T-cell (primary cell): Measurements from ENCODE around the gene CLCA1. TPM values are rescaled to one million over a fixed set of nuclear protein-coding genes. Genes with fewer than 3 reads are reported as not detected.
A peak's percentile ranks its signal among the peaks of the same experiment; 100 is the strongest.

Experiments
- ATAC-seq, 4 experiments: fragments of 200-7000 bp in 3 of 4; fragments of 150-1000 bp in 1 of 4; cut with Tn5 transposase; replicated peaks in 1 of 4; 1 replicate in 3 of 4; 2 replicates in 1 of 4; pipeline ENCODE4 v1.10.0; 2021; ENCODE audit warnings: moderate library complexity in 3 of 4, mild to moderate bottlenecking in 2 of 4, moderate number of reproducible peaks in 1 of 4
- CTCF ChIA-PET, 2 donors: fragments of 300-600 bp; sonication (Branson Sonifier 250); formaldehyde crosslinking; loops; one replicate each; lab custom pipeline; 2022; ENCODE audit warnings: antibody characterized with exemption in 2 of 2; lab: Charles Lee
- POLR2A ChIA-PET, 2 donors: fragments of 300-600 bp; sonication (Branson Sonifier 250); formaldehyde crosslinking; loops; one replicate each; lab custom pipeline; 2022; ENCODE audit warnings: antibody characterized with exemption in 2 of 2; lab: Charles Lee
- DNase-seq, 35 experiments: peaks; one replicate each; pipeline versions ENCODE4 v3.0.0 to v3.0.0-alpha.2; 2013 to 2023
- H3K27ac ChIP-seq: one replicate; pipeline ENCODE4 v1.5.1; 2013; ENCODE audit warnings: low read length
- H3K27me3 ChIP-seq, 2 experiments: replicated peaks in 1 of 2; 1 replicate in 1 of 2; 2 replicates in 1 of 2; pipeline versions ENCODE4 v1.6.1 to v1.7.0; 2013; ENCODE audit warnings: low read length in 1 of 2, mixed read lengths in 1 of 2; ENCODE audit not compliant: control insufficient read depth in 2 of 2, insufficient read depth in 2 of 2; ENCODE audit errors: extremely low read depth in 1 of 2
- H3K36me3 ChIP-seq, 2 donors: 1 replicate in 1 of 2; 2 replicates in 1 of 2; pipeline versions ENCODE4 v1.6.1 to v1.7.0; 2013; ENCODE audit warnings: low read length in 1 of 2; ENCODE audit not compliant: control insufficient read depth in 2 of 2, insufficient read depth in 1 of 2; ENCODE audit errors: extremely low read depth in 1 of 2
- H3K4me1 ChIP-seq, 2 experiments: 1 replicate in 1 of 2; 2 replicates in 1 of 2; pipeline versions ENCODE4 v1.6.1 to v1.7.0; 2013; ENCODE audit warnings: low read length in 2 of 2, mixed read lengths in 1 of 2; ENCODE audit not compliant: insufficient read depth in 2 of 2, control insufficient read depth in 1 of 2; ENCODE audit errors: extremely low read depth in 1 of 2
- H3K4me3 ChIP-seq, 2 donors: 1 replicate in 1 of 2; 2 replicates in 1 of 2; pipeline versions ENCODE4 v1.5.1 to v1.7.0; 2013; ENCODE audit warnings: mild to moderate bottlenecking in 2 of 2, low read length in 1 of 2, moderate library complexity in 1 of 2; ENCODE audit not compliant: control insufficient read depth in 1 of 2; ENCODE audit errors: extremely low read depth in 1 of 2
- H3K9me3 ChIP-seq: 2 replicates; pipeline ENCODE4 v1.7.0; 2013
- H3K27ac Mint-ChIP-seq, 2 donors: one replicate each; pipeline ENCODE4 v1.8.0; 2020 to 2021; ENCODE audit warnings: mild to moderate bottlenecking in 2 of 2, mixed read lengths in 2 of 2
- H3K27me3 Mint-ChIP-seq, 2 donors: one replicate each; pipeline ENCODE4 v1.8.0; 2021 to 2022; ENCODE audit warnings: mixed read lengths in 2 of 2
- H3K36me3 Mint-ChIP-seq: one replicate; pipeline ENCODE4 v1.8.0; 2021; ENCODE audit warnings: mixed read lengths
- H3K4me1 Mint-ChIP-seq, 3 donors: one replicate each; pipeline ENCODE4 v1.8.0; 2020 to 2022; ENCODE audit warnings: mixed read lengths in 3 of 3, mild to moderate bottlenecking in 1 of 3
- H3K4me3 Mint-ChIP-seq, 3 donors: one replicate each; pipeline ENCODE4 v1.8.0; 2020 to 2022; ENCODE audit warnings: mild to moderate bottlenecking in 3 of 3, mixed read lengths in 3 of 3, moderate library complexity in 3 of 3
- H3K9me3 Mint-ChIP-seq, 3 donors: one replicate each; pipeline ENCODE4 v1.8.0; 2020 to 2022; ENCODE audit warnings: mixed read lengths in 3 of 3
- WGBS: methylation state at CpG from one replicate; pipeline ENCODE4 v1.1.5; 2013; ENCODE audit warnings: missing lambda C conversion rate; ENCODE audit not compliant: insufficient coverage; 5-methylcytosine and 5-hydroxymethylcytosine counted together
- total RNA-seq, 35 experiments: library from RNA in 6 of 35; stranded (reverse) in 6 of 35; fragments of 120-200 nt in 1 of 35; gene quantifications; one replicate each; pipeline versions ENCODE4 v1.2.1 to v1.2.4 and lab custom pipeline; 2013 to 2026

The CLCA1 gene
- total RNA-seq, 5 donors from 2014 or later (not counting 1 experiment from before 2014, with no cell fraction given) = 0.12 to 0.25 (median 0.23) TPM; not detected in 2

DNA sequence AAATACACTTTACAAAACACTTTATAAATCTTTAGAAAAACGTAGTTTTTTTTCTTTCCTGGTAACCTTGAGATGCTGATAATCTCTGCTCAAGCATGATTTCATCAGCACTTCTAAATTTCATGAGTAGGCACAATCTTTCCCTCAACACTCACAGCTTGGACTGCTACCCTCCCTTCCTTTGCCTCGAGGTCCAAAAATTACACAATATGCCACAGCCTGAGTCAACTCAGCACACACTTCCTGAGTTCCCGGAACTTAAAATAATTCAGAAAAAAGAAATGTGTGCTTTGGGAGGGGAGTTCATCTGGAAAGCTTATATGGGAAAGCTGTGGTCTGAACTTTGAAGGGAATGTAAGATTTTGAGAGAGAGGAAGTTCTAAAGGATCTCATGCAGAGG is 38.9 kb upstream of the CLCA1 start:
- no peaks in the 10 kb centered on the region for H3K27me3 ChIP-seq
- H3K36me3 ChIP-seq = no peaks in the 10 kb centered on the region
- DNase-seq = no peak
- no peaks in the 10 kb centered on the region for H3K36me3 Mint-ChIP-seq
- no peak for ATAC-seq
- POLR2A ChIA-PET = interaction anchor here in 1 of 2 donors (1.1 kb wide), 1 partner anchor 89 kb away, joined by 4 read pairs; no protein-coding TSS in a partner anchor
- H3K9me3 Mint-ChIP-seq = no peaks in the 10 kb centered on the region
- H3K4me1 Mint-ChIP-seq = no peaks in the 10 kb centered on the region
- no peaks in the 10 kb centered on the region for H3K9me3 ChIP-seq
- peaks cover 0 to 7% of the 10 kb centered on the region in 2 donors for H3K27me3 Mint-ChIP-seq
- 9% methylated on average over 1 of the region's 3 CpGs for WGBS
- peaks cover 0 to 4% of the 10 kb centered on the region in 2 experiments for H3K4me1 ChIP-seq
- no peak overlapping the region for H3K27ac ChIP-seq
- no peak overlapping the region for H3K4me3 Mint-ChIP-seq
- no peak overlapping the region for H3K27ac Mint-ChIP-seq
- H3K4me3 ChIP-seq = no peak overlapping the region
- CTCF ChIA-PET = interaction anchor here (0.9 to 1.1 kb wide), 2 partner anchors 33 to 274 kb away, joined by 3 to 5 read pairs; partner anchors contain the start of genes ODF2L (in 1 of the 2) and SH3GLB1 (in 1 of the 2)

DNA sequence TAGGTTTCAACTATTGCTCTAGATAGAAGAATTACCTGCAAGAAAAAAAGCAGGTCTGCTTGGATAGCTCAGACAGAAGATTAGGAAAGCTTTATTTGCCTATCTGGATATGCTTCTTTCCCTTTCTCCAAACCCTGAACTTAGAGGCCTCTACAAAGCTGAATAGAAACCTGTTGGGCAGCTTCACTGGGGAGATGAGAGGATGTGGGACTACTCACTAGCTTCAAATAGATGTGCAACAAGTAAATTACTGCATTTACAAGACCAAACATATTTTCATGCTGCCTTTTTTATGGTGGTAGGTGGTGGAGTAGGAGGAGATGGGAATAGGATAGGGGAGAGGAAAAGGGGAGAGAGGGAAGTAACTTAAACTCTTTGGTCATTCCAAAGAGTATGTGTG is 38.4 kb upstream of the CLCA1 start:
- ChIA-PET CTCF (interaction anchor here (0.9 to 1.2 kb wide), 3 partner anchors 34 to 274 kb away, joined by 3 to 5 read pairs (median 3); partner anchors contain the start of genes ODF2L (in 1 of the 2) and SH3GLB1 (in 1 of the 2)), POLR2A (interaction anchor here in 1 of 2 donors (1.1 kb wide), 1 partner anchor 88 kb away, joined by 4 read pairs; no protein-coding TSS in a partner anchor)
- ATAC-seq (no peak), DNase-seq (no peak)
- peaks cover 0 to 4% of the 10 kb centered on the region in 2 experiments for H3K4me1 ChIP-seq
- H3K27ac Mint-ChIP-seq = no peak overlapping the region
- no peaks in the 10 kb centered on the region for H3K9me3 ChIP-seq
- no peaks in the 10 kb centered on the region for H3K36me3 Mint-ChIP-seq
- H3K4me3 Mint-ChIP-seq = no peak overlapping the region
- H3K9me3 Mint-ChIP-seq = no peaks in the 10 kb centered on the region
- no peaks in the 10 kb centered on the region for H3K4me1 Mint-ChIP-seq
- H3K4me3 ChIP-seq = no peak overlapping the region
- no peak overlapping the region for H3K27ac ChIP-seq
- H3K27me3 Mint-ChIP-seq = peaks cover 0 to 5% of the 10 kb centered on the region in 2 donors
- H3K27me3 ChIP-seq = no peaks in the 10 kb centered on the region
- no peaks in the 10 kb centered on the region for H3K36me3 ChIP-seq

DNA sequence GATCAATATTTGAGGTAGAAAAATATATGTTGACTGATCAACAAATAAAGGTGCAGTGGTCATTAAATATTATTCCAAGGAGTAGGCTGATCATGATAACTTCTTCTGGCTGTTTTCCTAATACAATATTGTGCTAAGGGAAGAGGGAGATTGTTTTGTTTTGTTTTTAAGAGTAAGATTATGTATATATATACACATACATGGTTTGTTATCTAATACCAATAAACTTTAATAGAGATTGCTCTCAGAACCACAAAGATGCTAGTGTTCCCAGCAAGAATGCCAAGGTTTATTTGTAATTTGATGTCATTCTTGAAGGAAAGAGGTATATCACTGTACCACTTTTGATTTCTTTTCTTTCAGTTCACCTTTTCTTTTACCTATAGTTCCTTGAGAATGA is 34.7 kb upstream of the CLCA1 start:
- Mint-ChIP-seq H3K9me3 (no peaks in the 10 kb centered on the region), H3K4me3 (no peak overlapping the region), H3K27ac (no peak overlapping the region), H3K36me3 (no peaks in the 10 kb centered on the region), H3K27me3 (peaks cover 0 to 12% of the 10 kb centered on the region in 2 donors), H3K4me1 (no peaks in the 10 kb centered on the region)
- CTCF ChIA-PET = no interaction called here
- H3K4me3 ChIP-seq = no peak overlapping the region
- ATAC-seq = no peak
- POLR2A ChIA-PET = no interaction called here
- DNase-seq = no peak
- H3K9me3 ChIP-seq = no peaks in the 10 kb centered on the region
- peaks cover 0 to 3% of the 10 kb centered on the region in 2 experiments for H3K4me1 ChIP-seq
- no peak overlapping the region for H3K27ac ChIP-seq
- H3K36me3 ChIP-seq = no peaks in the 10 kb centered on the region
- H3K27me3 ChIP-seq = no peaks in the 10 kb centered on the region

DNA sequence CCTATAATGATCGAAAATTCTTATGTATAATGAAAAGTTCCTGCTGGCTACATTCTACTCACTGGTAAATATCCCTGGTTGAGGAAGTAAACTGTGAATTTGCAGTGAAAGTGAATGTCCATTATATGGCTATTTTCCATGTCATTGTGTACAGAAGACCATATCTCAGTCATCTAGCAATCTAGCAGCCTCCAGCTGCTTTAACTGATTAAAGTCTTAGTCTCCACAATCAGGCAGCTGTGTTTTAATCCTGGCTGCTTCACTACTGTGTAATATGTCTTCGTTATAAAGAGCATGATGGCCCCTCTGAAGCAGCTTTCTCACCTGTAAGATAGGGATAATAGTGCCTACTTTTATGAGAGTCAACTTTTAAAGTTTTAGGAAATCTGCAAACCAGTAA is 33.4 kb upstream of the CLCA1 start:
- DNase-seq (no peak), ATAC-seq (no peak)
- no peaks in the 10 kb centered on the region for H3K9me3 ChIP-seq
- no peak overlapping the region for H3K4me3 ChIP-seq
- H3K9me3 Mint-ChIP-seq = no peaks in the 10 kb centered on the region
- H3K4me3 Mint-ChIP-seq = no peak overlapping the region
- POLR2A ChIA-PET = no interaction called here
- no peaks in the 10 kb centered on the region for H3K27me3 ChIP-seq
- no CpG with 5 or more reads among the region's 2 CpGs for WGBS
- no peak overlapping the region for H3K27ac ChIP-seq
- H3K36me3 Mint-ChIP-seq = no peaks in the 10 kb centered on the region
- H3K36me3 ChIP-seq = no peaks in the 10 kb centered on the region
- CTCF ChIA-PET = interaction anchor here (0.6 to 1.1 kb wide), 3 partner anchors 39 to 84 kb away, joined by 3 to 6 read pairs (median 4); no protein-coding TSS in a partner anchor
- H3K4me1 Mint-ChIP-seq = no peaks in the 10 kb centered on the region
- H3K4me1 ChIP-seq = no peaks in the 10 kb centered on the region
- no peak overlapping the region for H3K27ac Mint-ChIP-seq
- H3K27me3 Mint-ChIP-seq = peaks cover 0 to 12% of the 10 kb centered on the region in 2 donors

DNA sequence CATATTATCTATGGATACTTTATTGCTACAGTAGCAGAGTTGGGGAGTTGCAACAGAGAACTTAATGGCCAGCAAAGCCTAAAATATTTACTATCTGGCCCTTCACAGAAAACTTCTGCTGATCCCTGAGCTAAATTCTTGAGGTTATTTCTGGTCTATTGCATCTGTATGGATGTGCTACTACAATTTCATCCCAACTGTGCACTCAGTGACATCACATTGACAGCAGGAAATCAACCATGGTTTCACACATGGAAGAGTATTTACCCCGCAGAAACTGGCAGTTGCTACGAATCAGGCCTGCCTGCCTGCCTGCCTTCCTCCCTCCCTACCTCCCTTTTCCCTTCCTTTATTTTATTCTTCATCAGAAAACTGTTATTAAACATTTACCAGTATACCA is 32.7 kb upstream of the CLCA1 start:
- Mint-ChIP-seq H3K4me1 (peaks cover 0 to under 1% (median 0%) of the 10 kb centered on the region in 3 donors), H3K27ac (no peak overlapping the region), H3K36me3 (no peaks in the 10 kb centered on the region), H3K27me3 (peaks cover 0 to 12% of the 10 kb centered on the region in 2 donors), H3K9me3 (no peaks in the 10 kb centered on the region), H3K4me3 (no peak overlapping the region)
- no peaks in the 10 kb centered on the region for H3K27me3 ChIP-seq
- H3K4me3 ChIP-seq = no peak overlapping the region
- no peak overlapping the region for H3K27ac ChIP-seq
- WGBS = 40% methylated on average over 1 of the region's 2 CpGs
- POLR2A ChIA-PET = no interaction called here
- CTCF ChIA-PET = interaction anchor here (0.6 to 1.1 kb wide), 4 partner anchors 38 to 83 kb away, joined by 3 to 6 read pairs (median 4); no protein-coding TSS in a partner anchor
- no peaks in the 10 kb centered on the region for H3K9me3 ChIP-seq
- no peak for DNase-seq
- no peaks in the 10 kb centered on the region for H3K36me3 ChIP-seq
- ATAC-seq = no peak
- peaks cover 0 to under 1% of the 10 kb centered on the region in 2 experiments for H3K4me1 ChIP-seq

DNA sequence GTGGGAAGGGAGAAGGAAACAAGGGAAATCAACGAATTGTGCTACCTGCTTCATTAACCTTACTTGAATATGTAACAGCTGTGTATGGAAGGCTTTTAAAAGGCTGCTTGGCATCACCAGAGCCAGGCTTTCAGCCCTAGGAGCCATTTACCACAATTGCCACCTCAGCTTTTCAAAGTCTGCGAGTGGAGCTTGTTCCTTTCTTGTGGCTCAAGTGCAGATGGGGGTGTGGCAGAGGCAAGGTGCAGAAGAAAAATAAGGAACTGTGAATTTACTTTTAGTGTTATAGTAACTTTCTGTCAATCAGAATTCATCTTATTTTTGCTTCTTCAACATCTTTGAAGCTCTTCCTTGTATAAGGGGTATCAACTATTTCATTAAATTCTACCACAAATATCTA is 27.1 kb upstream of the CLCA1 start:
- ChIA-PET POLR2A (interaction anchor here in 1 of 2 donors (0.6 to 1.1 kb wide), 3 partner anchors 10 to 59 kb away, joined by 3 to 4 read pairs (median 3); partner anchors contain the start of gene ODF2L), CTCF (interaction anchor here (0.7 to 1.5 kb wide), 8 partner anchors 17 to 263 kb away, joined by 3 to 4 read pairs (median 3); partner anchors contain the start of gene ODF2L (in 1 of the 2))
- H3K27ac Mint-ChIP-seq = peak overlapping the region; percentile 2 to 12

More for the DNA sequence above, 27.1 kb upstream of the CLCA1 start:
- H3K36me3 Mint-ChIP-seq = no peaks in the 10 kb centered on the region
- Histone ChIP-seq H3K4me3 (no peak overlapping the region), H3K27ac (no peak overlapping the region), H3K4me1 (peaks cover 3 to 11% of the 10 kb centered on the region in 2 experiments), H3K27me3 (no peaks in the 10 kb centered on the region), H3K9me3 (no peaks in the 10 kb centered on the region), H3K36me3 (no peaks in the 10 kb centered on the region)
- peaks cover 10 to 19% (median 10%) of the 10 kb centered on the region in 3 donors for H3K4me1 Mint-ChIP-seq
- peak in 34 of 35 experiments; percentile 10 to 68 (median 37) for DNase-seq
- peaks cover 0 to 11% of the 10 kb centered on the region in 2 donors for H3K27me3 Mint-ChIP-seq
- peak; percentile 79 to 100 (median 90) for ATAC-seq
- no CpG with 5 or more reads among the region's 2 CpGs for WGBS
- H3K9me3 Mint-ChIP-seq = no peaks in the 10 kb centered on the region
- H3K4me3 Mint-ChIP-seq = no peak overlapping the region
